ENCODE data around the gene MSLN.

Gene MSLN

GRCh38 chr16:760545-761343 is at the start of gene MSLN:
MSLN (plus strand) TSS chr16:760734; CDS start chr16:762681, 1,947 bp downstream.
- no peak for TF ChIP-seq JUND (IDR thresholded peaks at IDR 0.05; ENCODE audit: low read depth)
- DNase-seq (ENCODE audit: low read depth in 1 of 2, low spot score in 1 of 2) = no peak
- in situ Hi-C loops (cut with HindIII; ENCODE audit: low pct_unique_long_range_greater_than_20kb, low sequenced_read_pairs) = no loop called here

GRCh38 chr16:711084-711483 is 49.5 kb upstream of the MSLN start:
- in situ Hi-C loops (cut with HindIII; ENCODE audit: low pct_unique_long_range_greater_than_20kb, low sequenced_read_pairs) = loop anchor here (25.0 kb wide), 1 partner anchor 276 kb away; the partner anchor contains the start of gene SOX8
- TF ChIP-seq JUND (IDR thresholded peaks at IDR 0.05; ENCODE audit: low read depth) = no peak

GRCh38 chr16:711548-712320 is 48.8 kb upstream of the MSLN start:
- peak; percentile 73 to 90 for DNase-seq (ENCODE audit: low read depth in 1 of 2, low spot score in 1 of 2)
- TF ChIP-seq JUND (IDR thresholded peaks at IDR 0.05; ENCODE audit: low read depth) = no peak
- in situ Hi-C loops (cut with HindIII; ENCODE audit: low pct_unique_long_range_greater_than_20kb, low sequenced_read_pairs) = loop anchor here (25.0 kb wide), 1 partner anchor 276 kb away; the partner anchor contains the start of gene SOX8

More at GRCh38 chr16:711084-711483, 49.5 kb upstream of the MSLN start:
- DNase-seq (ENCODE audit: low read depth in 1 of 2, low spot score in 1 of 2) = no peak

GRCh38 chr16:712740-713250 is 47.7 kb upstream of the MSLN start:
- in situ Hi-C loops (cut with HindIII; ENCODE audit: low pct_unique_long_range_greater_than_20kb, low sequenced_read_pairs) = loop anchor here (25.0 kb wide), 1 partner anchor 275 kb away; the partner anchor contains the start of gene SOX8
- DNase-seq (ENCODE audit: low read depth in 1 of 2, low spot score in 1 of 2) = peak; percentile 74 to 95

GRCh38 chr16:714079-714478 is 46.5 kb upstream of the MSLN start:
- DNase-seq (ENCODE audit: low read depth in 1 of 2, low spot score in 1 of 2) = peak in 1 of 2 experiments; percentile 55
- in situ Hi-C loops (cut with HindIII; ENCODE audit: low pct_unique_long_range_greater_than_20kb, low sequenced_read_pairs) = loop anchor here (25.0 kb wide), 1 partner anchor 273 kb away; the partner anchor contains the start of gene SOX8
- no peak for TF ChIP-seq JUND (IDR thresholded peaks at IDR 0.05; ENCODE audit: low read depth)

- in situ Hi-C loops (cut with HindIII; ENCODE audit: low pct_unique_long_range_greater_than_20kb, low sequenced_read_pairs) = loop anchor here (25.0 kb wide), 1 partner anchor 272 kb away; the partner anchor contains the start of gene SOX8
- TF ChIP-seq JUND (IDR thresholded peaks at IDR 0.05; ENCODE audit: low read depth) = no peak
- DNase-seq (ENCODE audit: low read depth in 1 of 2, low spot score in 1 of 2) = peak; percentile 91 to 96
Measured at GRCh38 chr16:714558-715476, 45.7 kb upstream of the MSLN start, which contains the start of gene METRN. METRN (plus strand) TSS chr16:715118; CDS start chr16:715290, 172 bp downstream.

- no peak for TF ChIP-seq JUND (IDR thresholded peaks at IDR 0.05; ENCODE audit: low read depth)
- in situ Hi-C loops (cut with HindIII; ENCODE audit: low pct_unique_long_range_greater_than_20kb, low sequenced_read_pairs) = loop anchor here (25.0 kb wide), 1 partner anchor 272 kb away; the partner anchor contains the start of gene SOX8
- no peak for DNase-seq (ENCODE audit: low read depth in 1 of 2, low spot score in 1 of 2)
Measured at GRCh38 chr16:715477-716199, 44.9 kb upstream of the MSLN start.

- peak in 1 of 2 experiments; percentile 78 for DNase-seq (ENCODE audit: low read depth in 1 of 2, low spot score in 1 of 2)
- TF ChIP-seq JUND (IDR thresholded peaks at IDR 0.05; ENCODE audit: low read depth) = no peak
- in situ Hi-C loops (cut with HindIII; ENCODE audit: low pct_unique_long_range_greater_than_20kb, low sequenced_read_pairs) = loop anchor here (25.0 kb wide), 1 partner anchor 271 kb away; the partner anchor contains the start of gene SOX8
Measured at GRCh38 chr16:716200-716568, 44.4 kb upstream of the MSLN start.

- in situ Hi-C loops (cut with HindIII; ENCODE audit: low pct_unique_long_range_greater_than_20kb, low sequenced_read_pairs) = loop anchor here (25.0 kb wide), 1 partner anchor 270 kb away; the partner anchor contains the start of gene SOX8
- TF ChIP-seq JUND (IDR thresholded peaks at IDR 0.05; ENCODE audit: low read depth) = no peak
- DNase-seq (ENCODE audit: low read depth in 1 of 2, low spot score in 1 of 2) = no peak
Measured at GRCh38 chr16:716768-717325, 43.7 kb upstream of the MSLN start.

GRCh38 chr16:717450-718245 is 42.9 kb upstream of the MSLN start:
- in situ Hi-C loops (cut with HindIII; ENCODE audit: low pct_unique_long_range_greater_than_20kb, low sequenced_read_pairs) = loop anchor here (25.0 kb wide), 1 partner anchor 270 kb away; the partner anchor contains the start of gene SOX8
- TF ChIP-seq JUND (IDR thresholded peaks at IDR 0.05; ENCODE audit: low read depth) = no peak
- DNase-seq (ENCODE audit: low read depth in 1 of 2, low spot score in 1 of 2) = no peak
